Endothelial cell of umbilical vein (primary cell): ENCODE measurements around the gene KRT77.

Source experiments
- CTCF ChIP-seq, 2 donors: IDR thresholded peaks; 1 replicate in 1 of 2; 2 replicates in 1 of 2; pipeline ENCODE4 v1.5.1; 2011; ENCODE audit warnings: low read length in 2 of 2, mild to moderate bottlenecking in 2 of 2, moderate library complexity in 2 of 2, control low read depth in 1 of 2, inconsistent platforms in 1 of 2, low read depth in 1 of 2; ENCODE audit not compliant: insufficient read depth in 1 of 2; ENCODE audit errors: extremely low read depth in 1 of 2
- GATA2 ChIP-seq: IDR thresholded peaks from 2 replicates; pipeline ENCODE4 v1.7.0; 2011; ENCODE audit warnings: low read depth, mild to moderate bottlenecking, moderate library complexity, mixed read lengths, low read length; ENCODE audit not compliant: insufficient read length, insufficient read depth

DNA sequence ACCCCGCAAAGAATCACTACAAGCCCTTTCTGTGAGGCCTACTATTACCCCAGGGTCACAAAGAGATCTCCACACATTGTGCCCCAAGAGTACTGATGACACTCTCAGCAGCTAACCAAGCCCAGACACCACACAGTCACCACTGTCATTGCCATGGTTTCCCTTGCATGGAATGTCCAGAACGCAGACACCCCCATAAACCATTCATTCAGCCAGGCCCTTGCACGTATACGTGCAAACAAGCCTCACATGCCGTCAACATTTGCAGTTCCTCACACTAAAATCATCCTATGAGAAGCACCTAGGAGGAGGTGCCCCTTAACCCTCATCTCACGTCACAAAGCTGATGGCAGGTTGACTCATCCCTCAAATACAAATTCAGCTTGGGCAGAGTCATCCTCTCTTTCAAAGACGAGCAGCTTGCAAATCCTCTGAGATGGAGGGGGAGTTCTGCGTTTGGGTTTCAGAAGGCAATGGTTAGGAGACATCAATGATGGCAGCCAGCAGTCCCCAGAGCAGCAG lies 17.1 kb upstream of the KRT77 start:
- TF ChIP-seq CTCF (IDR thresholded peaks at IDR 0.05; ENCODE audit: extremely low read depth in 1 of 2, insufficient read depth in 1 of 2, low read depth in 1 of 2, low read length in 2 of 2) (no peak), GATA2 (no peak)
